Caco-2 (cell line): ENCODE results near the gene THAP5. TPM values are rescaled to one million over a fixed set of nuclear protein-coding genes. Genes with fewer than 3 reads are reported as not detected.

Source experiments
- BruUV-seq: library from RNA; stranded (reverse); fragments of 400-500 nt; replicated peaks from 2 replicates; lab custom pipeline; 2021; lab: Mats Ljungman, UMichigan
- CTCF ChIA-PET: fragments of 300-600 bp; sonication (Branson Sonifier 250); formaldehyde crosslinking; loops from one replicate; lab custom pipeline; 2022; ENCODE audit warnings: antibody characterized with exemption; lab: Charles Lee
- POLR2A ChIA-PET: fragments of 300-600 bp; sonication (Branson Sonifier 250); formaldehyde crosslinking; loops from one replicate; lab custom pipeline; 2022; ENCODE audit warnings: antibody characterized with exemption; lab: Charles Lee
- DNase-seq, 2 experiments: peaks; one replicate each; pipeline versions ENCODE4 v3.0.0 to v3.0.0-alpha.2; 2020 to 2022
- H3K27me3 ChIP-seq: replicated peaks from 2 replicates; pipeline ENCODE4 v1.6.0; 2011; ENCODE audit warnings: low read length; ENCODE audit not compliant: control insufficient read depth, insufficient read depth
- H3K36me3 ChIP-seq: 2 replicates; pipeline ENCODE4 v1.5.1; 2011; ENCODE audit warnings: low read length; ENCODE audit not compliant: control insufficient read depth, insufficient read depth
- H3K4me1 ChIP-seq: fragments of 250-450 bp; sonication (Bioruptor Pico); 2 replicates; pipeline ENCODE4 v1.5.1; 2020; ENCODE audit warnings: mild to moderate bottlenecking
- H3K4me3 ChIP-seq: 2 replicates; pipeline ENCODE4 v1.5.1; 2011; ENCODE audit warnings: low read depth, mild to moderate bottlenecking, control low read depth, low read length
- H3K9me3 ChIP-seq: fragments of 250-450 bp; sonication (Bioruptor Pico); 2 replicates; pipeline ENCODE4 v1.5.1; 2020; ENCODE audit warnings: mild to moderate bottlenecking, moderate library complexity
- H3K27ac Mint-ChIP-seq: one replicate; pipeline ENCODE4 v1.8.0; 2022; ENCODE audit warnings: mixed read lengths; ENCODE audit not compliant: unreplicated experiment
- H3K27me3 Mint-ChIP-seq: one replicate; pipeline ENCODE4 v1.8.0; 2022; ENCODE audit warnings: mixed read lengths; ENCODE audit not compliant: insufficient read depth, unreplicated experiment
- H3K36me3 Mint-ChIP-seq: one replicate; pipeline ENCODE4 v1.8.0; 2022; ENCODE audit warnings: mild to moderate bottlenecking, mixed read lengths; ENCODE audit not compliant: insufficient read depth, unreplicated experiment
- H3K4me1 Mint-ChIP-seq: one replicate; pipeline ENCODE4 v1.8.0; 2022; ENCODE audit warnings: low read depth, mixed read lengths; ENCODE audit not compliant: unreplicated experiment
- H3K4me3 Mint-ChIP-seq: one replicate; pipeline ENCODE4 v1.8.0; 2022; ENCODE audit warnings: mild to moderate bottlenecking, moderate library complexity, mixed read lengths; ENCODE audit not compliant: unreplicated experiment
- H3K9me3 Mint-ChIP-seq: one replicate; pipeline ENCODE4 v1.8.0; 2022; ENCODE audit warnings: mixed read lengths; ENCODE audit not compliant: unreplicated experiment
- intact Hi-C: fragments of 100-400 bp; cut with micrococcal nuclease; formaldehyde crosslinking; loops from one replicate; pipeline ENCODE4 v1.10.0; 2022; ENCODE audit not compliant: unreplicated experiment
- total RNA-seq: library from RNA; stranded (reverse); gene quantifications from 2 replicates; pipeline ENCODE4 v1.2.3, GENCODE V29; 2022
- TF ChIP-seq, protein P1 (sequence below), 2 experiments: fragments of 200-600 bp in 1 of 2; IDR thresholded peaks; 1 replicate in 1 of 2; 2 replicates in 1 of 2; pipeline versions ENCODE4 v1.5.1 to v1.8.0; 2011 to 2022; ENCODE audit warnings: antibody characterized with exemption in 1 of 2, control low read depth in 1 of 2, inconsistent platforms in 1 of 2, low read depth in 1 of 2, low read length in 1 of 2, mild to moderate bottlenecking in 1 of 2, moderate library complexity in 1 of 2; ENCODE audit not compliant: insufficient read depth in 1 of 2, severe bottlenecking in 1 of 2, unreplicated experiment in 1 of 2

THAP5 gene
- total RNA-seq, 1 experiment from 2014 or later, result 20.4 TPM

DNA sequence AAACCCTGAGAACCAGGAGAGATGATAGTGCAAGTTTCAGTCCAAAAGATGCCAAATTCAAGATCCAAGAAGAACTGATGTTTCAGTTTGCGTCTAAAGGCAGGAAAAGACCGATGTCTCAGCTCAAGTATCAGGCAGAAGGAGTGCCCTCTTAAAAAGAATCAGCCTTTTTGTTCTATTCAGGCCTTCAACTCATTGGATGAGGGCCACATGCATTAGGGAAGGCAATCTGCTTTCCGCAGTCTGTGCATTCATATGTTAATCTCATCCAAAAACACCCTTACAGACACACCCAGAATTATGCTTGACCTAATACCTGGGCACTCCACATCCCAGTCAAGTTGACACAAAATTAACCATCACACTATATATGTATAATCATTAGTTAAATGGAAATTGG lies 45.4 kb upstream of the THAP5 start:
- Histone ChIP-seq H3K4me1 (peaks cover 11% of the 10 kb centered on the region; the same call in 1 of the 2 replicates), H3K36me3 (no peaks in the 10 kb centered on the region), H3K4me3 (no peak overlapping the region), H3K27me3 (no peaks in the 10 kb centered on the region), H3K9me3 (no peaks in the 10 kb centered on the region)
- CTCF ChIA-PET, result no interaction called here
- Mint-ChIP-seq H3K4me3 (no peak overlapping the region), H3K27me3 (no peaks in the 10 kb centered on the region), H3K4me1 (peaks cover 12% of the 10 kb centered on the region), H3K9me3 (no peaks in the 10 kb centered on the region), H3K36me3 (no peaks in the 10 kb centered on the region), H3K27ac (no peak overlapping the region)
- DNase-seq, result no peak
- TF ChIP-seq, protein P1, sequence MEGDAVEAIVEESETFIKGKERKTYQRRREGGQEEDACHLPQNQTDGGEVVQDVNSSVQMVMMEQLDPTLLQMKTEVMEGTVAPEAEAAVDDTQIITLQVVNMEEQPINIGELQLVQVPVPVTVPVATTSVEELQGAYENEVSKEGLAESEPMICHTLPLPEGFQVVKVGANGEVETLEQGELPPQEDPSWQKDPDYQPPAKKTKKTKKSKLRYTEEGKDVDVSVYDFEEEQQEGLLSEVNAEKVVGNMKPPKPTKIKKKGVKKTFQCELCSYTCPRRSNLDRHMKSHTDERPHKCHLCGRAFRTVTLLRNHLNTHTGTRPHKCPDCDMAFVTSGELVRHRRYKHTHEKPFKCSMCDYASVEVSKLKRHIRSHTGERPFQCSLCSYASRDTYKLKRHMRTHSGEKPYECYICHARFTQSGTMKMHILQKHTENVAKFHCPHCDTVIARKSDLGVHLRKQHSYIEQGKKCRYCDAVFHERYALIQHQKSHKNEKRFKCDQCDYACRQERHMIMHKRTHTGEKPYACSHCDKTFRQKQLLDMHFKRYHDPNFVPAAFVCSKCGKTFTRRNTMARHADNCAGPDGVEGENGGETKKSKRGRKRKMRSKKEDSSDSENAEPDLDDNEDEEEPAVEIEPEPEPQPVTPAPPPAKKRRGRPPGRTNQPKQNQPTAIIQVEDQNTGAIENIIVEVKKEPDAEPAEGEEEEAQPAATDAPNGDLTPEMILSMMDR (IDR thresholded peaks at IDR 0.05; ENCODE audit: insufficient read depth in 1 of 2, low read depth in 1 of 2, low read length in 1 of 2, severe bottlenecking in 1 of 2, unreplicated experiment in 1 of 2), result no peak
- intact Hi-C loops, result loop anchor here (5.0 kb wide), 1 partner anchor 192 kb away; no protein-coding TSS in a partner anchor
- POLR2A ChIA-PET, result no interaction called here
- no TSS peak for BruUV-seq

DNA sequence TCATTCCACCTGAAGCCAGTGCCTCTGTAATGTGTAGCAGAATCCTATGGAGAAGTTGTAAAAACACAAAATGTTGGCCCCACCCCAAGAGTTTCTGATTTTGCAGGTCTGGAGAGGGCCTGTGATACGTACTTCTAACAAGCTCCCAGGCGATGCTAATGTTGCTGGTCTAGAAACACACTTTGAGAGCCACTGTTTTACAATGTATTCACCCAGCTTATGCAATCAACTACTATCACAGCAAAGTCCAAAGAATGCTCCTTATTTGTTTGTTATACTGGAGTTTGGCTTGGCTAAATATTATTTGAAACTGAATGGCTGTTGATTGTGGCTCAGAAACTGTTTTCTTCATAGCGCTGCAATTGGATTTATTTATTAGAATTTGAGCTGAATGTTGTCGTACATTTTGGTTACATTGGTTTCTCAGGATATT lies 44.5 kb upstream of the THAP5 start:
- Mint-ChIP-seq H3K9me3 (no peaks in the 10 kb centered on the region), H3K4me1 (peaks cover 12% of the 10 kb centered on the region), H3K27me3 (no peaks in the 10 kb centered on the region), H3K27ac (no peak overlapping the region), H3K4me3 (no peak overlapping the region), H3K36me3 (no peaks in the 10 kb centered on the region)
- no TSS peak for BruUV-seq
- ChIA-PET POLR2A (no interaction called here), CTCF (no interaction called here)
- Histone ChIP-seq H3K4me1 (peaks cover 11% of the 10 kb centered on the region; the same call in 1 of the 2 replicates), H3K36me3 (no peaks in the 10 kb centered on the region), H3K4me3 (no peak overlapping the region), H3K9me3 (no peaks in the 10 kb centered on the region), H3K27me3 (no peaks in the 10 kb centered on the region)
- DNase-seq, result no peak
- intact Hi-C loops, result loop anchor here (1.0 to 5.0 kb wide), 6 partner anchors 21 to 1219 kb away; partner anchors contain the start of genes DNAJB9 and THAP5
- TF ChIP-seq, protein P1 (IDR thresholded peaks at IDR 0.05; ENCODE audit: insufficient read depth in 1 of 2, low read depth in 1 of 2, low read length in 1 of 2, severe bottlenecking in 1 of 2, unreplicated experiment in 1 of 2), result no peak

DNA sequence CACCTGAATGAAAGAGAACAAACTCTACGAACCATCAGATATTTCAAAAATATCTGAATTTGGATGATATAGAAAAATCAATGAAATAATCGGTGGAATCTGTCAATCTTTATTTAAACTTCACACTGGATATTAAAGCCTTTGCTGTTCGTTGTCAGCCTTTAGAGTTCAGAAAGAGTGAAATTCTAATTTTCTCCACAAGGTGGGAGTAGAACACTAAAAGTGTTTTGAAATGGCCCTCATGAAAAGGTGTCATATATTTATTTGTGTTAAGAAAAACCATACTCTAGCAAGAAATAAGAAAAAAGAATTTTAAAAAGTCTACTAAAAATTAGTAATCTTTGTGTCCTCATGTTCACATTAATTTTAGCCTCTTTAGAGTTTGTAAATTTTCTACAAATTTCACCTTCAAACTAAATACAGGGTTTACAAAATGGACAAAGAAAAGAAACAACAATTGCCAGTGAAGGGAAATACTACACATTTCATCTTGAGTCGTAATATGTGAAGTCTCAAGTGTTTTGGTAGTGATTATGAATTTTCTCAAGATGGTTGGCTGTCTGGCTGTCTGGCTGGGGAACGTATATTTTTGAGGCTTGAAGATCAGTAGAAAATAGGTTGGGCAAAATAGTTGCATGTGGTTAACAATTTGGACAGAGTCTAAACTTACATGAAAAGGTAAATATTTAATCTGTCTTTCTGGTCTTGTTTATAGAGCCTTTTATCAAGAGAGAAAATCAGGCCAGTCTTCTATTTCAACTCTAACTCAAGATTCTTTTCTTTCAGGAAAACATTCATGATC lies 43.8 kb upstream of the THAP5 start:
- BruUV-seq, result no TSS peak
- TF ChIP-seq, protein P1 (IDR thresholded peaks at IDR 0.05; ENCODE audit: insufficient read depth in 1 of 2, low read depth in 1 of 2, low read length in 1 of 2, severe bottlenecking in 1 of 2, unreplicated experiment in 1 of 2), result peak; percentile 59 to 88
- H3K36me3 Mint-ChIP-seq, result no peaks in the 10 kb centered on the region
- Histone ChIP-seq H3K4me1 (peaks cover 11% of the 10 kb centered on the region; the same call in 1 of the 2 replicates), H3K9me3 (no peaks in the 10 kb centered on the region), H3K27me3 (no peaks in the 10 kb centered on the region), H3K4me3 (no peak overlapping the region), H3K36me3 (no peaks in the 10 kb centered on the region)
- DNase-seq, result peak in 1 of 2 experiments; percentile 62
- H3K27ac Mint-ChIP-seq, result no peak overlapping the region
- ChIA-PET POLR2A (no interaction called here), CTCF (no interaction called here)
- H3K9me3 Mint-ChIP-seq, result no peaks in the 10 kb centered on the region
- peaks cover 12% of the 10 kb centered on the region for H3K4me1 Mint-ChIP-seq
- intact Hi-C loops, result loop anchor here (1.0 to 5.0 kb wide), 6 partner anchors 21 to 1219 kb away; partner anchors contain the start of genes DNAJB9 and THAP5
- H3K27me3 Mint-ChIP-seq, result no peaks in the 10 kb centered on the region
- H3K4me3 Mint-ChIP-seq, result no peak overlapping the region
